Right renal pelvis (tissue), 4 donors: ENCODE data around the gene RALA. TPM values are rescaled to one million over a fixed set of nuclear protein-coding genes. Genes with fewer than 3 reads are reported as not detected.
"Not testable (repeated sequence)": the region's sequence is repeated elsewhere in the genome, so short reads cannot be mapped to it uniquely, and the experiment has no call there.

Experiments
- DNase-seq, 4 donors: peaks; one replicate each; pipeline ENCODE4 v3.0.0-alpha.2; 2013; ENCODE audit warnings: low read depth in 4 of 4, low spot score in 3 of 4, missing footprints in 1 of 4
- polyA plus RNA-seq, 4 donors: library from polyadenylated mRNA; unstranded; fragments of 120-200 nt; gene quantifications; one replicate each; pipeline ENCODE4 v1.2.1, GENCODE V29; 2013; ENCODE audit not compliant: insufficient read length in 4 of 4

RALA gene
- polyA plus RNA-seq, 4 donors, result 65.2 to 79.9 (median 74.4) TPM

- no peak for DNase-seq
Measured at GRCh38 chr7:39721345-39721744, 98.0 kb downstream of the RALA start.

GRCh38 chr7:39721919-39722597 is 98.7 kb downstream of the RALA start:
- DNase-seq, result no peak

GRCh38 chr7:39727231-39728012 is 104.0 kb downstream of the RALA start:
- no peak for DNase-seq

- DNase-seq, result peak; percentile 89 to 93 (median 92)
Measured at GRCh38 chr7:39732837-39733804, 109.7 kb downstream of the RALA start.

GRCh38 chr7:39733881-39734632 is 110.7 kb downstream of the RALA start:
- DNase-seq, result peak in 2 of 4 donors; percentile 1 to 22

GRCh38 chr7:39734633-39735004 is 111.2 kb downstream of the RALA start:
- DNase-seq, result no peak

- no peak for DNase-seq
Measured at GRCh38 chr7:39735903-39736302, 112.5 kb downstream of the RALA start.

- no peak for DNase-seq
Measured at GRCh38 chr7:39741942-39742623, 118.7 kb downstream of the RALA start.

- DNase-seq, result no peak
Measured at GRCh38 chr7:39744620-39745019, 121.2 kb downstream of the RALA start.

GRCh38 chr7:39745320-39745719 is 121.9 kb downstream of the RALA start:
- DNase-seq, result no peak

- DNase-seq, result peak; percentile 58 to 72 (median 66)
Measured at GRCh38 chr7:39746103-39746819, 122.9 kb downstream of the RALA start.

- no peak for DNase-seq
Measured at GRCh38 chr7:39749177-39749576, 125.8 kb downstream of the RALA start.

- no peak for DNase-seq
Measured at GRCh38 chr7:39749717-39750116, 126.3 kb downstream of the RALA start.

GRCh38 chr7:39750253-39751077 is 127.1 kb downstream of the RALA start:
- no peak for DNase-seq

GRCh38 chr7:39753237-39753636 is 129.9 kb downstream of the RALA start:
- DNase-seq, result not testable (repeated sequence)

- DNase-seq, result no peak
Measured at GRCh38 chr7:39753823-39754325, 130.5 kb downstream of the RALA start.

- DNase-seq, result peak in 3 of 4 donors; percentile 16 to 38 (median 23)
Measured at GRCh38 chr7:39754326-39755120, 131.2 kb downstream of the RALA start.
